Measurements from ENCODE around the gene FAM43B. TPM values are rescaled to one million over a fixed set of nuclear protein-coding genes. Genes with fewer than 3 reads are reported as not detected.

Gene FAM43B
- polyA plus RNA-seq, 1 donor, result 0.72 TPM

DNA sequence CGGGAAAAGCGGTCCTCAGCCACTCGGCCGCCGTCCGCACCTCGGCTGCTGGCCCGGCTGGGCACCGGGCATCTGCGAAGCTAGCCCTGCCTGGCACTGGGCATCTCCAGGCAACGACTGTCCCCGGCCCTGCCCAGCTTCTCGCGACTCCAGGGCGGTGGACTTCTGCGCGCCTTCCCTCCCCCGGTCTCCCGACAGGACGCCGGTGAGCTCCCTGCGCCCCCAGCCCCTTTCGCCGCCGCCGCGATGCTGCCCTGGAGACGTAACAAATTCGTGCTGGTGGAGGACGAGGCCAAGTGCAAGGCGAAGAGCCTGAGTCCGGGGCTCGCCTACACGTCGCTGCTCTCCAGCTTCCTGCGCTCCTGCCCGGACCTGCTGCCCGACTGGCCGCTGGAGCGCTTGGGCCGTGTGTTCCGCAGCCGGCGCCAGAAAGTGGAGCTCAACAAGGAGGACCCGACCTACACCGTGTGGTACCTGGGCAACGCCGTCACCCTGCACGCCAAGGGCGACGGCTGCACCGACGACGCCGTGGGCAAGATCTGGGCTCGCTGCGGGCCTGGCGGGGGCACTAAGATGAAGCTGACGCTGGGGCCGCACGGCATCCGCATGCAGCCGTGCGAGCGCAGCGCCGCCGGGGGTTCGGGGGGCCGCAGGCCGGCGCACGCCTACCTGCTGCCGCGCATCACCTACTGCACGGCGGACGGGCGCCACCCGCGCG is 514 bp downstream of the FAM43B start:
- DNase-seq, result no peak

DNA sequence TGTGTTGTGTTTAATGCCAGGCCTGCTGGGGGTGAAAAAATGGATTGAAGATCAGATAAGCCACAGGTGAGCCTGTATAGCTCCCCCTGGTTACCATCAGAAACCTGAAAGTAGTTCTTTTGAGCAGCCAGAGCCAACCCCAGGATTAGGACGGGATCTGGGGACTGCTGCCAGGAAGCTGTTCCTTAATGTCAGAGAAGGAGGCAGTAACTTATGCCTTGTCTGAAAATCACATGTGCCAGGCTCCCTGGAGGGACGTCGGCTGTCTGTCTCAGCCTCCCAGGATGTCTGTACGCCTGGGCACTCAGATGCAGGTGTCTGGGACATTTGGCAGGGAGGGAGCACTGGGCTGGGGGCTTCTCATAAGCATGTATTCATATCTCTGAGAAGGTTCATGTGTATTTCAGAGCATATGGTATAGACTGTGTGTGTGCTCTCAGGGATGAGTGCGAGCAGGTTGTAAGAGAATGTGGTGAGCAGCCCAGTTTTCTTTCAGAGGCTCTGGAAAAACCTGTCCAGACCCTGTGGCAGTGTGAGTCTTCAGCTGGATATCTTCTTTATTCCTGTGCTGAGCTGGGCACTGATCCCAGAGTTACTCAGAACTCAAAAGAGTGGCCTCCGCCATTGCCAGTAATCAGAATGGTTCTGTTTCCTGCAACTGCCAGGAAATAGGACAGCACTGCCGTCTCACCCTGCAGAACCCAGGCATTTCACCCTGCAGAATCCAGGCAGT is 2.8 kb downstream of the FAM43B start:
- peak; percentile 58 for DNase-seq

DNA sequence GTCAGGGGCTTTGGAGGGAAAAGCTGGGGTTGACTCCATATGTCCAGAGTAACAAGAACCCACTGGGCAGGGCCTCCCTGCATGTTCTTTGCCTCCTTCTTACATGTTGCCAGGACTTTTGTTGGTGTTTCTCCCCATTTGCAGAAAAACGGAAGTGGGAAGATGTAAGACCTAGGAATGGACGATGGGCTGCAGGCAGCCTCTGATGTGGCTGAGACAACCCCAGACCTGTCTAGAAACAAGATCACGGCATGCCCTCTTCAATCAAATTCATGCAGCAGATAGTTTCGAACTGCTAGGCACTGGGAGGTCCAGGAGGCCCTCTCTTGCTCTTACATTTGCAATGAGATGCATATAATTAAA is 3.4 kb downstream of the FAM43B start:
- DNase-seq, result no peak

DNA sequence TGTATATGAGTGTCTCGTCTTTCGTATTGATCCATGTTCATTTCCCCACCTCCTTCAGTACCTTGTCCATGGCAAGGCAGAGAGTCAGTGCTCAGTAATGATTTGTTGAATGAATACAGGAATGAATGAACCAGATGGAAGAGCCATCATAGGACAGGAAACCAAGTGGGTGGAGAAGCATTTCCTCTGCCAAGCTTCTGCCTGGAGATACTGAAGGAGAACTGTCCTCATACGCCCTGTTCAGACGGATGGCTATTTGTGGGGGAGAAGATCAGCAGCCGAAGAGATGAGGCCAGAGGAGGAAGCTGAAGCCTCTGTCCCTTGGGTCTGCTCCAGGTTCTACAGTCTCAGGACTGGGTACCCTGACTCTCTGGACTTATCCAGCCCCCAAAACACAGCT is 5.8 kb downstream of the FAM43B start:
- no peak for DNase-seq

DNA sequence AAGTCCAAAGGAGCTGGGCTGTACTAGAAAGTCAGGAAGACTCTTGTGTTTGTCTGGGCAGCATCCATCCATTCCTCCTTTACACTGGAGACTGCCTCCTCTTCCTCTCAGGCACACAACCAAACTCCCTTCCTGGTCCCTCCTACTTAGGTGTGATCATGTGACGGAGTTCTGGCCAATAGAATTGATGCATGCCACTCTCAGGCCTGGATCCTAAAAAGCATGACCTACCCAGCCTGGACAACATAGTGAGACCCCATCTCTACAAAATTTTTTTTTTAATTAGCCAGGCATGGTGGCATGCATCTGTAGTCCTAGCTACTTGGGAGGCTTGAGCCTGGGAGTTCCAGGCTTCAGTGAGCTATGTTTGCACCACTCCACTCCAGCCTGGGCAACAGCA is 8.6 kb downstream of the FAM43B start:
- DNase-seq, result no peak

DNA sequence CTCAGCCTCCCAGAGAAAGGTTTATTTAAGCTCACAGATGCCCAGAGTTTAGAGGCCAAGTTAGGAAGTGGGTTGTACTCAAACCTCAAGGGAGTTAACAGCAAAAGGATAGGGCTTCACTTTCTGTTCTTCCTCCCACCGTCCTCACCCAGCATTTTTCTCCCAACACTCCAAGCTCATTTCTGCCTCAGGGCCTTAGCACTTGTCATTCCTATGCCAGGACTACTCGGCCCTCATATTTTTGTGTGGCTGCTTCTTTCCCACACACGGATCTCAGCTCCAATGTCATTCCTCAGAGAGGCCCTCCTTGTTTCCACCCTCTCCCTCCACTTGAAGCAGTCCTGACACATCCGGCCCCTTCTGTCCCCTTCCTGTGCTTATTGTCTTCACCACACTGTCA is 12.9 kb downstream of the FAM43B start:
- no peak for DNase-seq

DNA sequence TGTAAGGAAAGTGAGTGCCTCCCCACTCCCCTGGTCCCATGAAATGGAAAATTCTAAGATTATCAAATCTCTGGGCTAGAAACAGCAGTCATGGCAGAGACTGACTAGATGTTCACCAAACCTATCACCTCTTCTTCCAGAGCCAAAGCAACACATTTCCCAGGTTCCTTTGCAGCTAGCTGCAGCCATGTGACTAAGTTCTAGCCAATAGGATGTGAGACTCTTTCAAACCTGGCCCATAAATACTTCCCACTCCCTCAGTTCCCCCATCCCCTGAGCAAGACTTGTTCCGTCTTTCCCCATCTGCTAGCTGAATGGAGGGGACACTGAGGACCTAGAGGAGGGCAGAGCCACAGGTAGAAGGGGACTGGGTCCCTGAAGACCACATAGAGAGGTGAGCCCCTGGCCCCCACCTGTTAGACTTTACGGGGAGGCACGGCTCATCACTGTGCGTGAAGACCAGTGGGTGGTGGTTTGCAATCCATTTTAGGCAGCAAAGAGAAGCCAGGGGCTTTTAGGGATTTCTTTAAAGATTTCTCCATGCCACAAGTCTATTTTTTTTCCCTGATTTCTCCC is 17.2 kb downstream of the FAM43B start:
- no peak for DNase-seq

DNA sequence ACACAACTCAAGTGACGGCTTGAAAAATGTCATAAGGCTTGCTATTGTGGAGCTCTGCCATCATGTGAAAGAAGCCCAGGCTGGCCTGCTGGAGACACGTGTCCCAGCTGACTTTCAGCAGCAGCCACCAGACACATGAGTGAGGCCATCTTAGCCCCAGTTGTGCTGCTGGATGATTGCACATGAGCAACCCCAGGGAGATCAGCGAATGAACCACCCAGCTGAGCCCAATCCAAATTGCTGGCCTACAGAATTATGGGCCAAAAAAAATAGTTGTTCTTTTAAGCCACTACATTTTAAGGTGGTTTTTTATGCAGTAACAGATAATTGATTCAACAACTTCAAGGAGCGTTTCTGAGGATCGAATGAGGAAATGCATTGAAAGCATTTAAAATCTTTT is 19.1 kb downstream of the FAM43B start:
- no peak for DNase-seq

DNA sequence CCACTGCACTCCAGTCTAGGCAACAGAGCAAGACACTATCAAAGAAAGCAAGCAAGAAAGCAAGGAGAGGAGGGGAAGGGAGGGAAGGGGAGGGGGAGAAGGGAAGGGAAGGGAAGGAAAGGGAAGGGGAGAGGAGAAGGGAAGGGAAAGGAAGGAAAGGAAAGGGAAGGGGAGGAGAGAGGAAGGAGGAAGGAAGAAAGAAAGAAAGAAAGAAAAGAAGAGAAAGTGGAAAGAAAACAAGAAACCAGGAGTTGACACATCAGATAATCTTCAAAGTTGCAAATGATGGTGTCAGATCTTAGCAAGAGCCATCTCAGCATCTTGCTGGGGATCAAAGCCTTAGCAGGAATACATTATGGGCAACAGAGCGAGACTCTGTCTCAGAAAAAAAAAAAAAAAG is 21.6 kb downstream of the FAM43B start:
- no peak for DNase-seq

DNA sequence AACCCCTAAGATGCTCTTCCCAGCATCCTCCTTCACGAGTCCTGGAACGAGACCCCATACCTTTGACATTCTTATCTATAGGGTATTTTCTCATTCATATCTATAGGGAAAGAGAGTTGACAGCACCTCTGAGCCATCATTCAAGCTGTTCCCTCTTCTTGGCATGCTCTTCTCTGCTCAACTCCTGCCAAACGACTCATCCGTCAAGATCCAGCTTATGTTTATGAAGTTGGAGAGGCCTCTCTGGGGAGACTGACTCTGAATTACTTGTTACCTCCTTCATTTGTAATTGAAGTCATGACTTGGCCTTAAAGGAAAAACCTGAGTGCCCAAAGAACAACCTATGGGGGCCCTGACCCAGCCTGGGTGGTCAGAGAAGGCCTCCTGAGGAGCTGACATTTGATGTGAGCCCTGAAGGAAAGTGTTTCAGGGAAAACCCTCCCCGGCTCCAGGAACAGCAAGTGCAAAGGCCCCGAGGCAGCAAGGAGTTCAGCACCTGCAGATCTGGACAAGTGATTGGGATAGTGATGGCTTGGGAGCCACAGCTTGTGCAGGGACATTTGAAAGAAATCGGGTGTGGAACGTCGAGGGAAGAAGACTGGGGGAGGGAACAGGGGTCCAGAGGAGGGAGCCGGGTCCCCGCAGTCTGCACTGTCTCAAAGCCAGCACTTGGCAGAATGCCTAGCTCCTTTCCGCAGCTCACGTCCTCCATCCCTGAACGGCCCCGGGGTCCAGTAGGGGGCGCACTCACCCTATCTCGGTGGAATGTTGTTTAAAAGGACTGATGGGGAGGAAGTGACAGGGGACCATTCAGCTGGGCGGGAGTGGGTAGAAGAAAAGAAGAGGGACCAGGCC is 22.5 kb downstream of the FAM43B start:
- DNase-seq, result no peak

DNA sequence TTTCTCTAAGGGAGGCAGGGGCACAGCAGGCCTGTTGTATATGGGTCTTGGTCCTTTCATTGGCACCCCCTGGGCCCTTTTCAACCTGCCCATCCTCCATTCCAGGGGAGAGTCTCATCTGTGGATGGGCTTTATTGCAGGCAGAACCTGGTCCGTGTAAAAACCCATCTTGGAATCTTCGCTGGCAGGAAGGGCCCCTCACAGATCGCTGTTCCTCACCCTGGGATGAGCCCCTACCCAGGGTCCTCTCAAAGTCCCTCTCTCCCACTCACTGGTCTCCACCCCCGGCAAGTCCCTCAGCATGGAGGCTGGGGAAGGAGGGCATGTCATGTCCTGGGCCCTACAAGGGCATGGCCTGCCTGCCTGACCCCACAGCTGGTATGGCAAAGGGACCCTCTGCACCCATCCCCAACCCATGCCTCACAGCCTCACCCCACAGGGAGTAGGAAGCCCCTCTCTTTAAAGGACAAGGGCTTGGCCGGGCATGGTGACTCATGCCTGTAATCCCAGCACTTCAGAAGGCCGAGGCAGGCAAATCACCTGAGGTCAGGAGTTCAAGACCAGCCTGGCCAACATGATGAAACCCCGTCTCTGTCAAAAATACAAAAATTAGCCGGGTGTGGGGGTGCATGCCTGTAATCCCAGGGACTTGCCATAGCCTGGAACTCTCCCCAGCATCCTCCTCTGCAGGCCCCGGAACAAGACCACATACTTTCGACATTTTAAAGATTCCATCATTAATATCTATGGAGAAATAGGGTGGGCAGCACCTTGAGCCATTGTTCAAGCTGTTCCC is 23.4 kb downstream of the FAM43B start:
- no peak for DNase-seq

DNA sequence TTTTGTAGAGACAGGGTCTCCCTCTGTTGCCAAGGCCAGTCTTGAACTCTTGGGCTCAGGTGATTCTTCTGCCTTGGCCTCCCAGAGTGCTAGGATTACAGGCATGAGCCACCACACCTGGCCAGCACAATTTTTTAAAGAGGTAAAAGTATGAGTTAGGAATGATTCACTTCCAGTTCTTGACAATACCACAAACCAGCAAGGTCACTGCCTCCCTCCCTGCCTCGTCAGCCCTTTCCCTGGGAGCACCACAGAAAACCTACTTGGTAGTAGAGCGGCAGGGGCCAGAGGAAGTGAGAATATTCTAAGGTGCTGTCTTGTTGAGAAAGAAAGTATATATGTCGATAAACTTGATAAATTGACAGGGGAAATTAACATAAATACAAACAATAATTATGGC is 25.7 kb downstream of the FAM43B start:
- DNase-seq, result no peak

DNA sequence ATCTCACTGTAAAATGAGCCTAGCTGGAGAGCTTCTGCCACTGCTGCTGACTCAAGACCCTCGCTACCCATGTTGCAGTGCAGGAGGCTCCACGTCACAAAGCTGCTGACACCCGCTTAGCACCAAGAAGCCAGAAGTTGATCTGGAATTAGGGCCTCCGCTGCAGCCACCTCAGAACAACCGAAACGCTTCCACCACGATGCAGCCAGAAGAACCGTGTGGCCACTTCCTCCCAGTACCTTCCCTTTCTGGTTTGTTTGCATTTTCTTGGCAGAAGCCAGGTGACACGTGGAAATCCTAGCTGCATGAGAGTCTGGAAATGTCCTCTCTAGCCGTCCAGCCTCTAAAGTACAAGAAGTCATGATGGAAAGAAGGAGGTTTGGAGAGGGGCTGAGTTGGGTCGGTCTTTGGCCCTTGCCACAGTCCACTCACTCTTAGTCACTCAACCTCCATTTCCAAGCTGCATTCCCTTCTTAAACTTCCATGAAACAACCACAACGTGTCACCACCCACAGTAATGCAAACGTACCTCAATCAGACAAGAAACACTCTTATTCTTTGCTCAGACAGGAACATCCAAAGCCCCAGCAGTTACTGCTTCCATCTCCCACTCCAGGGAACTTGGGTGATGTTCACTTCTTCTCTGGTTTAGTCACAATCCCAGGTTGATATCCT is 26.5 kb downstream of the FAM43B start:
- no peak for DNase-seq

DNA sequence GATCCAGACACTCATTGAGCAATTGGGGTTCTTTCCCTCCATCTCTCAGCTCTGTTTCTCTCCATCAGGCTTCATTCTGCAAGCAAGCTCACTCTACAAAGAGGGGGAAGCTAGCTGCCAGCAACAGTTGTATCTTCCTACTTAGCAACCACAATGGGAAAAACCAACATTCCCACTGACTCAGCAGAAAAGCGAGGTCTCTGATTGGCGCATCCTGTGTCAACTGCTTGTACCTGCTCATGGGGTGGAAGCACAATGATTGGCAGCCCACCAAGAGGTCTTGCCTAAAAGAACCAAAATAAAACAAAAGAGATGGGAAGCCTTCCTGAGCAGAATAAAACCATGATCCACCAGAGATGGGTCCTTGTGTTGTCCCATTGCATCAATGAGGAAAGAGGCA is 32.5 kb downstream of the FAM43B start:
- DNase-seq, result no peak

DNA sequence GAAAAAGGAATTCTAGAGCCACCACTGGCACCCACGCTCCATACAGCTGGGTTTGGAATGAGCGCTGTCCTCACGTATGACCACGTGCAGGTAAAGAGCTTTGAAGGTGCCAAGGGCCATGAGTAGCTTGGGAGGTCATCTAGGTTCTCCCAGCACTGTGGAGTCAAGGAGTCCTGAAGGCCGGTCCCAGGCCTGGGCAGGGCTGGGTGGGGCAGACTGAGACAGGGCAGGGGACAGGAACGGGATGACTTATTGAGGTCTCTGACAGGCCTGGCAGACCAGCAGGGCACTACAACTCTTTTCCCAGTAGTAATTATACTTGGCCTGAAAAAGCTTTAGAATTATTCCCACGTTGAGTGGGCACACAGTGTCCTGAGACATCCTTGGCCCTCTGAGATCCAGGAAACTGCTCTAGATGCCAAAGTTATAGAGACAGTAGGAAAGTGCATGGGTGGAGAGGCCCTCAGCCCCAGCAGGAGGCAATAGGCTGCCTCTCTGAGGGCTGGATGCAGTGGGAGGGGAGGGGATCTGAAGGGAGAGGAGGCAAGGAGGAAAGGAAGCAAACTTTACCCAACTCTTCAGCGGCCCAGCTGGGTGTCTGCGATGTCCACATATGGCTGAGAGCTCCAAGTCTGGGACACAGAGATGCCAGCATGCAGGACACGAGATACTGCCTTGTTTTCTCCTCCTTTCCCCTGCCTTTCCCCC is 34.7 kb downstream of the FAM43B start:
- DNase-seq, result no peak

DNA sequence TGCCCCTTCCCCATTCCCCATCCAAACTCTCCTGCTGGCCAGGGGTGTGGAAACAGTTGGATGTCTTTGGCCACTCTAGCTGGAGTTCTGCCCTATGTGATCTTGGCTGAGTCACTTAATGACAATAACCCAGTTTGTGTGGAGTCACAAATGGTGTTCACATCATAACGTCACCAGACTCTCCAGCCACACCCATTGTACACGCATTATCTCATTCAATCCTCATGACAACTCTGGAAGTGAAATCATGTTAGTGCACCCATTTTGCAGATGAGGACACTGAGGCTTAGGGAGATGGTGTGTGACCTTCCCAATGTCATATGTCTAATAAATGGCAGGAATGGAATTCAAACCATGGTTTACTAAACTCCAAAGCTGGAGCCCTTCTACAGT is 35.3 kb downstream of the FAM43B start:
- DNase-seq, result peak; percentile 30

DNA sequence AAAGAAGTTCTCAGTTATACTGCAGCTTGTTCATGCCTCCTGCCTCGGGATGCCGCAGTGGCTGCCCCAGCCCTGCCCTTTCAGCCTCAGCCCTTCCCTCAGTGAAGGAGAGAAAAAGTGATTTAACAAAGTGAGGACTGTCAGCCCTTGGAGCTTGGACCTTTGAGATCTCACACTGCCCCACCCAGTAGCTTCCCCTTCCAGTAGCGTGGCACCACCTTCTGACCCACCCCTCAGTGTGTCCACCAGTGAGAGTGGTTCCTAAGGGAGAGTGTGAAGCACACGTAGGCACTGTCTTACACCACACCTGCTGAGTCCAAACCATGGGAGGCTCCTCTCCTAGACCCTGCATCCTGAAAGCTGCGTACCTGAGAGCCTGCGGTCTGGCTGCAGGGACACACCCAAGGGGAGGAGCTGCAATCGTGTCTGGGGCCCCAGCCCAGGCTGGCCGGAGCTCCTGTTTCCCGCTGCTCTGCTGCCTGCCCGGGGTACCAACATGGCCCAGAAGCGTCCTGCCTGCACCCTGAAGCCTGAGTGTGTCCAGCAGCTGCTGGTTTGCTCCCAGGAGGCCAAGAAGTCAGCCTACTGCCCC is 36.4 kb downstream of the FAM43B start, which contains the start of gene CDA:
Gene CDA (plus strand): TSS at position 464 of the 592 bp plus-strand sequence. CDS start 33 bp downstream, at position 497.
- no peak for DNase-seq

DNA sequence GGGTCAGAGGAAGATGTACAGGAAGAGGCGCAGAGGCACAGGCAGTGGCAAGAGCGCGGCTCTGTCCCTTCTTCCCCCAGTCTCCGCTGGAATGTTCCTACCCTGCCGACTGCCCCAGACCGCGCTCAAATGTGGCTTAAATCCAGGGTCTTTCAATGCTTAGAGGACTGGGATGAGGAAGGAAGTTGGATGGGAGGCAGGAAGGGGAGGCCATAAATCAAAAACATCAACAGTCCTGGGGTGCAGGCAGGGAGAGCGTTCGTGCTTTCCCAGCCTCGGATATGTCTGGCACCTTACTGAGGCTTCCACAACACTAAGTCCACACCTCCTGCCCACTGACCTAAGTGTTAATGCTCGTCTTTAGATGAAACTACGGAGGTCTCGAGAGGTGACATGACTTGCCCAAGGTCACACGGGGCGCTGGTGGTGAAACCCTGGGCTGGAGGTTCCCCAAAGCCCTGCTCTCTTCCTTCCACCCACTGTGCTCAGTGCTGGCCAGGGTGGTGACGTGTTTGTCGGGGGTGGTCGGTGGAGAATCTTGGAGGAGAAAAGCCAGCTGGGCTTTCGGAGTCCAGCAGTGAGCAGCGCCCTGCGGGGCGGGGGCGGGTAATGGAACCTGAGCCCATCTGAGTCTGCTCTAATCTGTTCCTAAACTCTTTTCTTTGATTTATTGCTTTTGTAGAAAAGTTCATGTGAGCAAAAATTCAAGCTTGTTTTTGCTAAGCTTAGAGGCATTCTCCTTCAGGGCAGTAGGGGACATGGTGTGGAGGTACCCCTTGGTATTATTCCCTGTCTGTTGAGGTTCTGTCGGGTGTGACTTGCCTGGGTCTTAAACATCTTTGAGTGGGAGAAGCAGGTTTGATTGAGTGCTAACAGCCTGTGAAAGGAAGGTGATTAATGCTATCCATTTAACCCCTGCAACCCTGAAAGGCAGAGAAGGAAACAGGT is 37.2 kb downstream of the FAM43B start:
- DNase-seq, result peak; percentile 47

DNA sequence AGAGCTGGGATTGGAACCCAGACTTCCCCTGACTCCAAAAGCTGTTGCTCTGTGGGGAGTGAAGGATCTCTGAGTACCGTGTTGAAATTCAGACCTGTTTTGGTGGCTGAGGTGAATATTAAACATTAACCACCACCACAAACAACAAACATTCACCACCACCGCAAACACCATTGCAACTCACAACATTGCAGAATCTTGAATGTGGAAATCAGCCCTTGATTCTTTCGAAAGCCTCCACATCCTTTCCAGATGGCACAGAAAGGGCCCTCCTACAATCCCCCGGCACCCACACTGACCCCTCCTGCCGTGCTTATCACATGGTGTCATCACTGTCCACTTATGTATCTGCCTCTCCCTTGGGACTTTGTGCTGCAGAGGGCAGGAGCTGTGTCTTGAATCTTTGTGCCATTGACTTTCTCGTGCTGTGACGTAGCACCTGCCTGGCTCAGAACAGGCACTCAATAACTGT is 38.0 kb downstream of the FAM43B start:
- DNase-seq, result no peak
